H1 (cell line): ENCODE results near the gene HTRA1. TPM values are rescaled to one million over a fixed set of nuclear protein-coding genes. Genes with fewer than 3 reads are reported as not detected.
A peak's percentile ranks its signal among the peaks of the same experiment; 100 is the strongest.

Experiments used
- CTCF ChIA-PET: fragments of 300-600 bp; sonication (Branson Sonifier 250); formaldehyde crosslinking; loops from one replicate; lab custom pipeline; 2021; ENCODE audit not compliant: partially characterized antibody; lab: Charles Lee
- POLR2A ChIA-PET: fragments of 300-600 bp; sonication (Branson Sonifier 250); formaldehyde crosslinking; loops from one replicate; lab custom pipeline; 2021; ENCODE audit warnings: inconsistent platforms; ENCODE audit not compliant: partially characterized antibody; lab: Charles Lee
- DNase-seq, 2 experiments: peaks; one replicate each; pipeline versions ENCODE4 v3.0.0 to v3.0.0-alpha.2; 2010 to 2022; ENCODE audit warnings: low spot score in 2 of 2, low read depth in 1 of 2, mixed read lengths in 1 of 2
- FAIRE-seq: peaks from 2 replicates; lab custom pipeline; 2011; peaks lifted over from hg19 to GRCh38; lab: Jason Lieb, UNC
- H2AFZ ChIP-seq: 2 replicates; pipeline ENCODE4 v1.8.1; 2012; ENCODE audit warnings: low read length, inconsistent platforms
- H2AK5ac ChIP-seq: 2 replicates; pipeline ENCODE4 v1.6.1; 2013; ENCODE audit warnings: low read depth, low read length
- H2BK120ac ChIP-seq: replicated peaks from 2 replicates; pipeline ENCODE3; 2013; ENCODE audit warnings: low read depth, low read length, inconsistent platforms
- H2BK12ac ChIP-seq: 2 replicates; pipeline ENCODE4 v1.6.1; 2013; ENCODE audit warnings: low read depth, low read length
- H2BK15ac ChIP-seq: 2 replicates; pipeline ENCODE4 v1.6.1; 2013; ENCODE audit warnings: low read length
- H2BK20ac ChIP-seq: 2 replicates; pipeline ENCODE4 v1.6.1; 2013; ENCODE audit warnings: low read length
- H2BK5ac ChIP-seq: 2 replicates; pipeline ENCODE4 v1.6.1; 2013; ENCODE audit warnings: low read depth, low read length
- H3K14ac ChIP-seq: 2 replicates; pipeline ENCODE4 v1.6.1; 2013; ENCODE audit warnings: inconsistent platforms; ENCODE audit not compliant: insufficient read length
- H3K18ac ChIP-seq: 2 replicates; pipeline ENCODE4 v1.6.1; 2013; ENCODE audit warnings: low read length; ENCODE audit errors: extremely low read depth
- H3K23ac ChIP-seq: 2 replicates; pipeline ENCODE4 v1.6.1; 2013; ENCODE audit warnings: inconsistent platforms; ENCODE audit not compliant: insufficient read length
- H3K23me2 ChIP-seq: 2 replicates; pipeline ENCODE4 v1.6.1; 2013; ENCODE audit warnings: low read depth, low read length
- H3K27ac ChIP-seq: 2 replicates; pipeline ENCODE4 v1.6.1; 2011; ENCODE audit warnings: low read depth, low read length, inconsistent platforms
- H3K27me3 ChIP-seq, 4 experiments: replicated peaks in 1 of 4; 1 replicate in 1 of 4; 2 replicates in 3 of 4; pipeline versions ENCODE4 v1.6.1 to v1.8.1; 2011 to 2013; ENCODE audit warnings: low read length in 3 of 4, mild to moderate bottlenecking in 3 of 4, inconsistent platforms in 2 of 4, mixed read lengths in 2 of 4, moderate library complexity in 1 of 4; ENCODE audit not compliant: control insufficient read depth in 3 of 4, insufficient read depth in 3 of 4; ENCODE audit errors: extremely low read depth in 1 of 4
- H3K36me3 ChIP-seq, 4 experiments: 2 replicates each; pipeline versions ENCODE4 v1.6.1 to v1.8.1; 2011 to 2013; ENCODE audit warnings: mild to moderate bottlenecking in 4 of 4, low read length in 3 of 4, moderate library complexity in 2 of 4, control low read depth in 1 of 4, inconsistent platforms in 1 of 4; ENCODE audit not compliant: insufficient read depth in 4 of 4, control insufficient read depth in 2 of 4
- H3K4ac ChIP-seq: replicated peaks from 2 replicates; pipeline ENCODE3; 2013; ENCODE audit warnings: low read length, low read depth, mixed read lengths, inconsistent platforms; ENCODE audit not compliant: insufficient read length
- H3K4me1 ChIP-seq, 4 experiments: replicated peaks in 1 of 4; 1 replicate in 1 of 4; 2 replicates in 3 of 4; pipeline versions ENCODE4 v1.6.1 to v1.8.1; 2011 to 2013; ENCODE audit warnings: low read length in 3 of 4, inconsistent platforms in 2 of 4, mixed read lengths in 1 of 4; ENCODE audit not compliant: insufficient read depth in 4 of 4, control insufficient read depth in 3 of 4
- H3K4me2 ChIP-seq, 2 experiments: 2 replicates each; pipeline versions ENCODE4 v1.6.1 to v1.8.1; 2011 to 2013; ENCODE audit warnings: low read depth in 2 of 2, low read length in 2 of 2, control low read depth in 1 of 2, inconsistent platforms in 1 of 2, mild to moderate bottlenecking in 1 of 2; ENCODE audit not compliant: insufficient read depth in 1 of 2
- H3K4me3 ChIP-seq, 4 experiments: fragments of 200-600, 300-600 bp in 1 of 4; sonication (generic), shearing (Covaris generic), sonication (Bioruptor Twin) in 1 of 4; 2 replicates each; pipeline versions ENCODE4 v1.5.1 to v1.8.1; 2011 to 2016; ENCODE audit warnings: low read length in 4 of 4, low read depth in 3 of 4, control low read depth in 2 of 4, inconsistent platforms in 2 of 4, mild to moderate bottlenecking in 2 of 4, mixed read lengths in 1 of 4, moderate library complexity in 1 of 4; ENCODE audit not compliant: insufficient read depth in 2 of 4; ENCODE audit errors: extremely low read depth in 1 of 4
- H3K56ac ChIP-seq: replicated peaks from 2 replicates; pipeline ENCODE3; 2013; ENCODE audit warnings: low read depth, mild to moderate bottlenecking, mixed read lengths, low read length, inconsistent platforms; ENCODE audit not compliant: insufficient read length
- H3K79me1 ChIP-seq: 2 replicates; pipeline ENCODE4 v1.6.1; 2013; ENCODE audit warnings: low read depth, low read length, control low read depth
- H3K79me2 ChIP-seq, 2 experiments: 2 replicates each; pipeline versions ENCODE4 v1.6.1 to v1.8.1; 2012 to 2013; ENCODE audit warnings: low read length in 2 of 2, mild to moderate bottlenecking in 2 of 2, inconsistent platforms in 1 of 2; ENCODE audit not compliant: insufficient read depth in 2 of 2, control insufficient read depth in 1 of 2
- H3K9ac ChIP-seq, 4 experiments: replicated peaks in 1 of 4; 1 replicate in 1 of 4; 2 replicates in 3 of 4; pipeline versions ENCODE4 v1.6.1 to v1.8.1; 2011 to 2013; ENCODE audit warnings: low read depth in 3 of 4, low read length in 3 of 4, control low read depth in 2 of 4, mild to moderate bottlenecking in 2 of 4, moderate library complexity in 2 of 4, inconsistent platforms in 1 of 4; ENCODE audit errors: extremely low read depth in 1 of 4
- H3K9me3 ChIP-seq, 2 experiments: 2 replicates each; pipeline versions ENCODE4 v1.6.1 to v1.8.1; 2012 to 2013; ENCODE audit warnings: mild to moderate bottlenecking in 2 of 2, moderate library complexity in 2 of 2, control low read depth in 1 of 2, inconsistent platforms in 1 of 2, low read depth in 1 of 2, low read length in 1 of 2, mixed read lengths in 1 of 2; ENCODE audit not compliant: insufficient read depth in 2 of 2
- H4K20me1 ChIP-seq, 2 experiments: replicated peaks in 1 of 2; 2 replicates each; pipeline versions ENCODE3 to v1.8.1; 2011 to 2013; ENCODE audit warnings: inconsistent platforms in 2 of 2, low read length in 2 of 2, mild to moderate bottlenecking in 1 of 2; ENCODE audit not compliant: insufficient read depth in 2 of 2, control insufficient read depth in 1 of 2
- H4K5ac ChIP-seq: 2 replicates; pipeline ENCODE4 v1.6.1; 2013; ENCODE audit warnings: low read length, low read depth, mixed read lengths, inconsistent platforms; ENCODE audit not compliant: insufficient read length
- H4K8ac ChIP-seq: 2 replicates; pipeline ENCODE4 v1.8.0; 2013; ENCODE audit warnings: mild to moderate bottlenecking, moderate library complexity, low read length, inconsistent platforms; ENCODE audit not compliant: insufficient read depth; ENCODE audit errors: extremely low read depth
- H4K91ac ChIP-seq: replicated peaks from 2 replicates; pipeline ENCODE3; 2013; ENCODE audit warnings: low read length, mixed read lengths, inconsistent platforms; ENCODE audit not compliant: insufficient read length
- CTBP2 ChIP-seq: IDR thresholded peaks from 2 replicates; pipeline ENCODE4 v1.7.0; 2011; ENCODE audit warnings: borderline replicate concordance, mild to moderate bottlenecking, moderate library complexity, mixed read lengths, low read length; ENCODE audit not compliant: insufficient read depth, insufficient read length
- EZH2 ChIP-seq: fragments of 200-600 bp; sonication (generic); IDR thresholded peaks from 2 replicates; pipeline ENCODE4 v1.7.1; 2012; ENCODE audit warnings: low read depth, mild to moderate bottlenecking, moderate library complexity, low read length, inconsistent platforms; ENCODE audit not compliant: severe bottlenecking
- KDM1A ChIP-seq: fragments of 200-600, 300-600 bp; sonication (generic); IDR thresholded peaks from 2 replicates; pipeline ENCODE4 v1.7.1; 2016; ENCODE audit warnings: mild to moderate bottlenecking, low read length, borderline replicate concordance
- RFX5 ChIP-seq: IDR thresholded peaks from 2 replicates; pipeline ENCODE4 v1.6.1; 2011; ENCODE audit warnings: low read depth, low read length, improper control_type of control experiment, borderline replicate concordance
- RNF2 ChIP-seq: fragments of 200-900, 300-1000 bp; sonication (generic); IDR thresholded peaks from 2 replicates; pipeline ENCODE4 v1.7.1; 2016; ENCODE audit warnings: borderline replicate concordance, low read depth, mild to moderate bottlenecking, antibody characterized with exemption, low read length; ENCODE audit not compliant: poor library complexity, severe bottlenecking; ENCODE audit errors: missing control alignments
- RXRA ChIP-seq: IDR thresholded peaks from 2 replicates; pipeline ENCODE4 v1.6.1; 2011; ENCODE audit warnings: low read depth, mild to moderate bottlenecking, low read length, moderate library complexity; ENCODE audit not compliant: insufficient read depth
- SAP30 ChIP-seq: fragments of 300-600 bp; sonication (generic); IDR thresholded peaks from 2 replicates; pipeline ENCODE4 v1.7.1; 2012; ENCODE audit warnings: low read length, moderate library complexity, mild to moderate bottlenecking, inconsistent platforms; ENCODE audit not compliant: insufficient read depth, insufficient replicate concordance
- SUZ12 ChIP-seq: fragments of 200-600 bp; sonication (generic); IDR thresholded peaks from 2 replicates; pipeline ENCODE4 v1.6.1; 2012; ENCODE audit warnings: mild to moderate bottlenecking, inconsistent platforms, low read length, moderate library complexity, mixed read lengths
- WGBS, 2 experiments: shearing (Covaris generic) in 1 of 2; methylation state at CpG; one replicate each; pipeline versions ENCODE4 v1.1.6 to v1.1.7; 2013 to 2015; ENCODE audit warnings: low lambda C conversion rate in 2 of 2, mixed read lengths in 2 of 2, inconsistent platforms in 1 of 2, low coverage in 1 of 2, missing lambda C conversion rate in 1 of 2; ENCODE audit not compliant: insufficient replicate concordance in 2 of 2, insufficient coverage in 1 of 2, insufficient read length in 1 of 2; ENCODE audit errors: extremely low coverage in 1 of 2, missing lambda C conversion rate in 1 of 2; 5-methylcytosine and 5-hydroxymethylcytosine counted together
- polyA plus RNA-seq, 7 experiments: library from polyadenylated mRNA; depleted of rRNA in 3 of 7; stranded (reverse) in 5 of 7; unstranded in 2 of 7; fragments of >200 nt in 5 of 7; fragments of 200-250 nt in 2 of 7; gene quantifications; 1 replicate in 5 of 7; 2 replicates in 1 of 7; 4 replicates in 1 of 7; pipeline versions ENCODE4 v1.2.1 to v1.2.3, GENCODE V29; 2011 to 2013; ENCODE audit warnings: missing spikeins in 2 of 7, mixed read lengths in 2 of 7
- total RNA-seq: library from RNA; stranded (reverse); fragmentation: NEBNext Ultra II Directional; extraction: Animal tissue kit (Norgen Biotek cat#: 25700); gene quantifications from 2 replicates; pipeline ENCODE4 v1.2.1, GENCODE V29; 2021
- TF ChIP-seq, protein P1 (sequence below): IDR thresholded peaks from 2 replicates; pipeline ENCODE4 v1.6.1; 2011; ENCODE audit warnings: low read depth, mild to moderate bottlenecking, low read length; ENCODE audit not compliant: insufficient read depth

HTRA1 gene
- total and polyA plus RNA-seq, 2 of the 8 experiments (the other 6 are each of a cell fraction or from before 2014, with no cell fraction given) = 15.8 to 20.1 TPM

DNA sequence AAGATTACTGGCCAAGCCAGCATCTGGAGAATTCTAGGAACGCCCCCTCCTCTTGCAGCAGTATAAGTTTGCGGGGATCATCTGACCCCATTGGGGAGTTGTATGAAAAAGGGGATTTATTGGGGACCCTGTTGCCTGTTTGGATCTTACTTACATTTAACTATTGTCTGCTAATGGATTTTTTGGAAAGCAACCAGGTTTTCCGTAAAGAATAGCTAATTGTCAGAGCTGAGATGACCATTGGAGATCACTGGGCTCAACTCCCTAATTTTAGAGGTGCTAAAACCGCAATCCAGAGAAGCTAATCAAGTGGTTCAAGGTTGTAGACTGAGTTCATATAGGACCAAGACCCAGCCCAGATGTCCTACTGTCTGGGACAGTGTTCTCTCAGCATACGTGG is 38.8 kb downstream of the HTRA1 start:
- no peak overlapping the region for H3K4me3 ChIP-seq
- H3K14ac ChIP-seq = no peak overlapping the region
- no peak overlapping the region for H3K18ac ChIP-seq
- H2AFZ ChIP-seq = no peak overlapping the region
- no peak overlapping the region for H2BK12ac ChIP-seq
- no peaks in the 10 kb centered on the region for H3K27me3 ChIP-seq
- no peak overlapping the region for H3K23ac ChIP-seq
- no peaks in the 10 kb centered on the region for H3K9me3 ChIP-seq
- H4K20me1 ChIP-seq = no peaks in the 10 kb centered on the region
- no peaks in the 10 kb centered on the region for H3K79me1 ChIP-seq
- H3K79me2 ChIP-seq = no peaks in the 10 kb centered on the region
- no peak for FAIRE-seq
- H4K8ac ChIP-seq = 0 out of 2 replicates have a peak overlapping the region, but pooled peaks have one; percentile 12
- 85% methylated on average over 5 of the region's 5 CpGs; no CpG with 5 or more reads in 1 of the 2 experiments for WGBS, 2 experiments
- H3K4me1 ChIP-seq = no peaks in the 10 kb centered on the region
- TF ChIP-seq KDM1A = no peak
- no peak for TF ChIP-seq RNF2
- TF ChIP-seq, protein P1, sequence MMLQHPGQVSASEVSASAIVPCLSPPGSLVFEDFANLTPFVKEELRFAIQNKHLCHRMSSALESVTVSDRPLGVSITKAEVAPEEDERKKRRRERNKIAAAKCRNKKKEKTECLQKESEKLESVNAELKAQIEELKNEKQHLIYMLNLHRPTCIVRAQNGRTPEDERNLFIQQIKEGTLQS = no peak
- no peak for TF ChIP-seq CTBP2
- no peak for TF ChIP-seq EZH2
- no peak for TF ChIP-seq SAP30
- no peak for TF ChIP-seq SUZ12
- no peak for TF ChIP-seq RFX5
- TF ChIP-seq RXRA = no peak
- H3K4ac ChIP-seq = no peak overlapping the region
- POLR2A ChIA-PET = no interaction called here
- no peak for DNase-seq
- no peak overlapping the region for H2BK20ac ChIP-seq
- H4K91ac ChIP-seq = no peak overlapping the region
- H4K5ac ChIP-seq = no peak overlapping the region
- H3K36me3 ChIP-seq = no peaks in the 10 kb centered on the region
- H2BK120ac ChIP-seq = no peak overlapping the region
- CTCF ChIA-PET = no interaction called here
- H3K27ac ChIP-seq = no peak overlapping the region
- no peaks in the 10 kb centered on the region for H3K23me2 ChIP-seq
- no peak overlapping the region for H2AK5ac ChIP-seq
- no peak overlapping the region for H3K9ac ChIP-seq
- H3K56ac ChIP-seq = no peak overlapping the region
- no peak overlapping the region for H2BK5ac ChIP-seq
- H2BK15ac ChIP-seq = 0 out of 2 replicates have a peak overlapping the region, but pooled peaks have one; percentile 29
- no peak overlapping the region for H3K4me2 ChIP-seq
